GM19238 (cell line): Measurements from ENCODE around the gene CSE1L.
"Not testable (repeated sequence)": the region's sequence is repeated elsewhere in the genome, so short reads cannot be mapped to it uniquely, and the experiment has no call there.

ENCODE experiments used
- DNase-seq: peaks from one replicate; pipeline ENCODE4 v3.0.0; 2011; ENCODE audit warnings: low spot score; ENCODE audit not compliant: insufficient read length

Gene CSE1L

GRCh38 chr20:49046087-49046900 lies at the start of gene CSE1L:
TSS of gene CSE1L (plus strand) at chr20:49046312. CDS start at chr20:49058464, 12,152 bp downstream.
- peak; percentile 78 for DNase-seq

- no peak for DNase-seq
These were observed 45.9 kb upstream of the CSE1L start for GRCh38 chr20:48999890-49000870.

GRCh38 chr20:49001741-49002140 lies 44.4 kb upstream of the CSE1L start:
- no peak for DNase-seq

GRCh38 chr20:49006446-49006980 lies 39.6 kb upstream of the CSE1L start:
- no peak for DNase-seq

GRCh38 chr20:49009899-49010631 lies 36.0 kb upstream of the CSE1L start:
- DNase-seq = no peak

- no peak for DNase-seq
These were observed 21.9 kb upstream of the CSE1L start for GRCh38 chr20:49024220-49024619.

- DNase-seq = not testable (repeated sequence)
These were observed 17.9 kb upstream of the CSE1L start for GRCh38 chr20:49028177-49028576.

- no peak for DNase-seq
These were observed 17.4 kb upstream of the CSE1L start for GRCh38 chr20:49028684-49029083.

- no peak for DNase-seq
These were observed 16.9 kb upstream of the CSE1L start for GRCh38 chr20:49029203-49029602.

- no peak for DNase-seq
These were observed 15.0 kb upstream of the CSE1L start for GRCh38 chr20:49030954-49031619.

- no peak for DNase-seq
These were observed 13.7 kb upstream of the CSE1L start for GRCh38 chr20:49032455-49032854.

GRCh38 chr20:49034070-49034732 lies 11.9 kb upstream of the CSE1L start:
- DNase-seq = no peak

GRCh38 chr20:49037962-49038387 lies 8.1 kb upstream of the CSE1L start:
- DNase-seq = no peak

- DNase-seq = no peak
These were observed 6.3 kb upstream of the CSE1L start for GRCh38 chr20:49039854-49040253.

- no peak for DNase-seq
These were observed 3.1 kb upstream of the CSE1L start for GRCh38 chr20:49043000-49043399.

- DNase-seq = no peak
These were observed 549 bp upstream of the CSE1L start for GRCh38 chr20:49045440-49046086.

- DNase-seq = no peak
These were observed 6.2 kb downstream of the CSE1L start for GRCh38 chr20:49052334-49052733.

GRCh38 chr20:49054056-49054643 lies 8.0 kb downstream of the CSE1L start:
- peak; percentile 14 for DNase-seq

GRCh38 chr20:49063279-49063678 lies 17.2 kb downstream of the CSE1L start:
- no peak for DNase-seq
